ENCODE data around the gene TPGS1.

TPGS1 gene

GRCh38 chr19:497491-497868 lies 9.8 kb upstream of the TPGS1 start:
- H3K27me3 Mint-ChIP-seq (ENCODE audit: low read depth, poor library complexity): peaks cover 72% of the 10 kb centered on the region
- peaks cover 6% of the 10 kb centered on the region for H3K36me3 Mint-ChIP-seq (ENCODE audit: low read depth)
- no peak overlapping the region for H3K4me3 Mint-ChIP-seq
- no peak overlapping the region for H3K27ac Mint-ChIP-seq
- H3K9me3 Mint-ChIP-seq: peaks cover 14% of the 10 kb centered on the region
- peak; percentile 39 for DNase-seq
- peaks cover 17% of the 10 kb centered on the region for H3K4me1 Mint-ChIP-seq
- TF ChIP-seq CTCF (IDR thresholded peaks at IDR 0.05): no peak

GRCh38 chr19:497869-498510 lies 9.3 kb upstream of the TPGS1 start:
- Mint-ChIP-seq H3K27ac (no peak overlapping the region), H3K9me3 (peaks cover 12% of the 10 kb centered on the region), H3K4me1 (peaks cover 19% of the 10 kb centered on the region), H3K4me3 (peak overlapping the region; percentile 40), H3K36me3 (ENCODE audit: low read depth) (peaks cover 6% of the 10 kb centered on the region), H3K27me3 (ENCODE audit: low read depth, poor library complexity) (peaks cover 74% of the 10 kb centered on the region)
- no peak for DNase-seq
- TF ChIP-seq CTCF (IDR thresholded peaks at IDR 0.05): no peak

GRCh38 chr19:498511-498891 lies 8.8 kb upstream of the TPGS1 start:
- peaks cover 4% of the 10 kb centered on the region for H3K36me3 Mint-ChIP-seq (ENCODE audit: low read depth)
- DNase-seq: no peak
- H3K9me3 Mint-ChIP-seq: peaks cover 10% of the 10 kb centered on the region
- H3K27ac Mint-ChIP-seq: no peak overlapping the region
- peak overlapping the region; percentile 40 for H3K4me3 Mint-ChIP-seq
- H3K4me1 Mint-ChIP-seq: peaks cover 16% of the 10 kb centered on the region
- no peak for TF ChIP-seq CTCF (IDR thresholded peaks at IDR 0.05)
- H3K27me3 Mint-ChIP-seq (ENCODE audit: low read depth, poor library complexity): peaks cover 77% of the 10 kb centered on the region

GRCh38 chr19:498977-499623 lies 8.2 kb upstream of the TPGS1 start:
- Mint-ChIP-seq H3K27me3 (ENCODE audit: low read depth, poor library complexity) (peaks cover 76% of the 10 kb centered on the region), H3K36me3 (ENCODE audit: low read depth) (no peaks in the 10 kb centered on the region), H3K4me1 (peaks cover 12% of the 10 kb centered on the region), H3K27ac (no peak overlapping the region), H3K4me3 (peak overlapping the region; percentile 11), H3K9me3 (peaks cover 5% of the 10 kb centered on the region)
- DNase-seq: no peak
- TF ChIP-seq CTCF (IDR thresholded peaks at IDR 0.05): no peak

GRCh38 chr19:501646-502045 lies 5.7 kb upstream of the TPGS1 start:
- no peak overlapping the region for H3K27ac Mint-ChIP-seq

More at GRCh38 chr19:501646-502045, 5.7 kb upstream of the TPGS1 start:
- DNase-seq: no peak
- Mint-ChIP-seq H3K4me1 (peaks cover 21% of the 10 kb centered on the region), H3K27me3 (ENCODE audit: low read depth, poor library complexity) (peaks cover 70% of the 10 kb centered on the region), H3K36me3 (ENCODE audit: low read depth) (no peaks in the 10 kb centered on the region), H3K9me3 (peaks cover 5% of the 10 kb centered on the region), H3K4me3 (no peak overlapping the region)
- TF ChIP-seq CTCF (IDR thresholded peaks at IDR 0.05): no peak
